Vagina (tissue), 2 donors: Measurements from ENCODE around the gene OR8B4.

Experiments used
- POLR2A ChIP-seq, 2 donors: fragments of 450-650 bp; IDR thresholded peaks; one replicate each; pipeline ENCODE4 v1.6.1; 2017; ENCODE audit warnings: antibody characterized with exemption in 2 of 2, mild to moderate bottlenecking in 2 of 2, moderate library complexity in 2 of 2
- POLR2AphosphoS5 ChIP-seq, 2 donors: sonication (generic); formaldehyde crosslinking; IDR thresholded peaks; one replicate each; pipeline ENCODE4 v1.9.0; 2017; ENCODE audit warnings: antibody characterized with exemption in 2 of 2, mild to moderate bottlenecking in 2 of 2, low read depth in 1 of 2; ENCODE audit not compliant: insufficient read depth in 1 of 2
- TF ChIP-seq, protein P1 (sequence below), 3 experiments: fragments of 450-650 bp in 2 of 3; fragments of 200-600 bp in 1 of 3; sonication (generic) in 1 of 3; IDR thresholded peaks; one replicate each; pipeline ENCODE4 v1.5.1; 2017 to 2019; ENCODE audit warnings: antibody characterized with exemption in 3 of 3, mild to moderate bottlenecking in 2 of 3, moderate library complexity in 2 of 3

DNA sequence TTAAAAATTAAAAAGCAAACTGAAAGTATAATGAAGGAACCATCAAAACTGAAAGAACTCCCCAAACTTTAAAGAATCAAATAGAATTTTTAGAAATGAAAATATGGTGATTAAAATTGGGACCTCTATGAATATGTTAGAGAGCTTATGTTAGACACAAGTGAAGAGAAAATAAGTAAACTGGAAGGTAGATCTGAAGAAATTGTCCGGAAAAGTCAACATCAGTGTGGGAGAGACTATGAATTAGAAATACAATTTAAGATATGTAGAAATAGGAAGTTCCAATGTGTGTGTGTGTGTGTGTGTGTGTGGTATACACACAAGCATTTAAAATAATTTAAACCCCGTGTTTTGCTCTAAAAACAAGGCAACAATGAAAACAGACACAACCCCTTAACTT, 4.9 kb upstream of the OR8B4 start:
- TF ChIP-seq, protein P1, sequence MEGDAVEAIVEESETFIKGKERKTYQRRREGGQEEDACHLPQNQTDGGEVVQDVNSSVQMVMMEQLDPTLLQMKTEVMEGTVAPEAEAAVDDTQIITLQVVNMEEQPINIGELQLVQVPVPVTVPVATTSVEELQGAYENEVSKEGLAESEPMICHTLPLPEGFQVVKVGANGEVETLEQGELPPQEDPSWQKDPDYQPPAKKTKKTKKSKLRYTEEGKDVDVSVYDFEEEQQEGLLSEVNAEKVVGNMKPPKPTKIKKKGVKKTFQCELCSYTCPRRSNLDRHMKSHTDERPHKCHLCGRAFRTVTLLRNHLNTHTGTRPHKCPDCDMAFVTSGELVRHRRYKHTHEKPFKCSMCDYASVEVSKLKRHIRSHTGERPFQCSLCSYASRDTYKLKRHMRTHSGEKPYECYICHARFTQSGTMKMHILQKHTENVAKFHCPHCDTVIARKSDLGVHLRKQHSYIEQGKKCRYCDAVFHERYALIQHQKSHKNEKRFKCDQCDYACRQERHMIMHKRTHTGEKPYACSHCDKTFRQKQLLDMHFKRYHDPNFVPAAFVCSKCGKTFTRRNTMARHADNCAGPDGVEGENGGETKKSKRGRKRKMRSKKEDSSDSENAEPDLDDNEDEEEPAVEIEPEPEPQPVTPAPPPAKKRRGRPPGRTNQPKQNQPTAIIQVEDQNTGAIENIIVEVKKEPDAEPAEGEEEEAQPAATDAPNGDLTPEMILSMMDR (IDR thresholded peaks at IDR 0.05) = no peak
- no peak for TF ChIP-seq POLR2AphosphoS5 (IDR thresholded peaks at IDR 0.05; ENCODE audit: insufficient read depth in 1 of 2, low read depth in 1 of 2)
- no peak for TF ChIP-seq POLR2A (IDR thresholded peaks at IDR 0.05)
